ENCODE results near the gene C1QTNF2. TPM values are rescaled to one million over a fixed set of nuclear protein-coding genes. Genes with fewer than 3 reads are reported as not detected.

Gene C1QTNF2
- total and polyA plus RNA-seq, 2 of the 13 experiments (the other 11 are each of a cell fraction or from before 2014, with no cell fraction given), result not detected

DNA sequence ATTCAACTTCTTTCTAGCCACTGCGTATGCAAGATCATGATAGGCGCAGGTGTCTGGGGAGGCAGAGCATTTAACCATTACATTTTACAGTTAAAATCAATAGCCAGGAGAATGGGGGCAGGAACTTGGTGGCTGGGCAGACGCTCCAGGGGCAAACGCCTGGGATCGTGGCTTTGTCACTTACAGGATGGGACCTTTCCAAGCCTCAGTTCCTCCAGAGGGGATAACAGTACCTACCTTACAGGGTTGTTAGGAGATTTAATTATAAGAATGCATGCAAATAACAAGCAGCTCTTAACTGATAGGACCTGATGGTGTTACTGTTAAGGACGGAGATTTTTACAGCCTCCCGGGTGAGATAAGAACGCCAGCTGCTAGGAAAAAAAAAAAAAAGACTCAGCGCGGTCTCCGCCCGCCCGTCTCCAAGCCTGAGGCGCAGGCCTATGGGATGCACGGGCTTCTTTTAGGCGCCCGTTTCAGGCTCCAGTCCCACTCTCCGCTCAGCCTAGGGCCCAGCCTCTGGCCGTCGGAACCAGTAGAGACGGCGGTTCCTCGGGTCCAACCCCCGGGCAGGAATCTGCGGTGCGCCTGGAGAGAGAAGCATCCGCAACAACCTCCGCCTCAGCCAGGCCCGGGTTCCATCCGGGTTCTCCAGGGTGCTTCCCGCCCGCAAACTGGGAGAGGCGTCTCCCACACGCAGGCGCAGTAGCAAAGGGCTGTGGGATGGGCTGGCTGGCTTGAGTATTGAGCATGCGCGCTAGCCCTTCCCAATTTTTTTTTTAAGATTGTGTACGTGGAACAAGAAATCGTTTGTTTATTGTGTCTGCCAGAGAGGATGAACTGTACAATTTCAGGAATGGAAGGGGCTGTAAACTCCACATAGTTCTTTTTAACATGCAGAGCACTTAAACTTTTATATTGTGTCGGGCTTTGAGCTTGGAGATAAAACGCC lies 29.3 kb upstream of the C1QTNF2 start, which contains the start of gene FAM200C (continued):
- TF ChIP-seq, protein P1, sequence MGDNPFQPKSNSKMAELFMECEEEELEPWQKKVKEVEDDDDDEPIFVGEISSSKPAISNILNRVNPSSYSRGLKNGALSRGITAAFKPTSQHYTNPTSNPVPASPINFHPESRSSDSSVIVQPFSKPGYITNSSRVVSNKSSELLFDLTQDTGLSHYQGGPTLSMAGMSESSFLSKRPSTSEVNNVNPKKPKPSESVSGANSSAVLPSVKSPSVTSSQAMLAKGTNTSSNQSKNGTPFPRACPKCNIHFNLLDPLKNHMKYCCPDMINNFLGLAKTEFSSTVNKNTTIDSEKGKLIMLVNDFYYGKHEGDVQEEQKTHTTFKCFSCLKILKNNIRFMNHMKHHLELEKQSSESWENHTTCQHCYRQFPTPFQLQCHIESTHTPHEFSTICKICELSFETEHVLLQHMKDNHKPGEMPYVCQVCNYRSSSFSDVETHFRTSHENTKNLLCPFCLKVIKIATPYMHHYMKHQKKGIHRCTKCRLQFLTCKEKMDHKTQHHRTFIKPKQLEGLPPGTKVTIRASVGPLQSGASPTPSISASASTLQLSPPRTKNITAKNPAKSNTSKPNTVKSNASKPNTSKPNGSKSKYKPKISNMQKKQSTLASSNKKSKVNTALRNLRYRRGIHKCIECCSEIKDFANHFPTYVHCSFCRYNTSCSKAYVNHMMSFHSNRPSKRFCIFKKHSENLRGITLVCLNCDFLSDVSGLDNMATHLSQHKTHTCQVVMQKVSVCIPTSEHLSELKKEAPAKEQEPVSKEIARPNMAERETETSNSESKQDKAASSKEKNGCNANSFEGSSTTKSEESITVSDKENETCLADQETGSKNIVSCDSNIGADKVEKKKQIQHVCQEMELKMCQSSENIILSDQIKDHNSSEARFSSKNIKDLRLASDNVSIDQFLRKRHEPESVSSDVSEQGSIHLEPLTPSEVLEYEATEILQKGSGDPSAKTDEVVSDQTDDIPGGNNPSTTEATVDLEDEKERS (CRISPR knock-in tag; IDR thresholded peaks at IDR 0.05), result peak; percentile 83
- TF ChIP-seq, protein P2, sequence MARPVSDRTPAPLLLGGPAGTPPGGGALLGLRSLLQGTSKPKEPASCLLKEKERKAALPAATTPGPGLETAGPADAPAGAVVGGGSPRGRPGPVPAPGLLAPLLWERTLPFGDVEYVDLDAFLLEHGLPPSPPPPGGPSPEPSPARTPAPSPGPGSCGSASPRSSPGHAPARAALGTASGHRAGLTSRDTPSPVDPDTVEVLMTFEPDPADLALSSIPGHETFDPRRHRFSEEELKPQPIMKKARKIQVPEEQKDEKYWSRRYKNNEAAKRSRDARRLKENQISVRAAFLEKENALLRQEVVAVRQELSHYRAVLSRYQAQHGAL (CRISPR knock-in tag; IDR thresholded peaks at IDR 0.05; ENCODE audit: not compliant biosample characterization), result no peak
- TF ChIP-seq, protein P3, sequence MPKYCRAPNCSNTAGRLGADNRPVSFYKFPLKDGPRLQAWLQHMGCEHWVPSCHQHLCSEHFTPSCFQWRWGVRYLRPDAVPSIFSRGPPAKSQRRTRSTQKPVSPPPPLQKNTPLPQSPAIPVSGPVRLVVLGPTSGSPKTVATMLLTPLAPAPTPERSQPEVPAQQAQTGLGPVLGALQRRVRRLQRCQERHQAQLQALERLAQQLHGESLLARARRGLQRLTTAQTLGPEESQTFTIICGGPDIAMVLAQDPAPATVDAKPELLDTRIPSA (CRISPR knock-in tag; IDR thresholded peaks at IDR 0.05; ENCODE audit: borderline replicate concordance), result no peak
- TF ChIP-seq NFRKB (IDR thresholded peaks at IDR 0.05) (no peak), RBAK (CRISPR knock-in tag; IDR thresholded peaks at IDR 0.05) (no peak), AHR (CRISPR knock-in tag; IDR thresholded peaks at IDR 0.05) (0 out of 2 replicates have a peak, but pooled peaks have one; percentile 31), ZNF710 (CRISPR knock-in tag; IDR thresholded peaks at IDR 0.05; ENCODE audit: borderline replicate concordance) (peak; percentile 32; the same call in 1 of the 2 replicates), MBNL3 (CRISPR knock-in tag; conservative IDR thresholded peaks at IDR 0.05) (no peak), HNRNPK (IDR thresholded peaks at IDR 0.05; ENCODE audit: low read depth, low read length, poor library complexity, severe bottlenecking) (no peak)
- TF ChIP-seq, protein P4, sequence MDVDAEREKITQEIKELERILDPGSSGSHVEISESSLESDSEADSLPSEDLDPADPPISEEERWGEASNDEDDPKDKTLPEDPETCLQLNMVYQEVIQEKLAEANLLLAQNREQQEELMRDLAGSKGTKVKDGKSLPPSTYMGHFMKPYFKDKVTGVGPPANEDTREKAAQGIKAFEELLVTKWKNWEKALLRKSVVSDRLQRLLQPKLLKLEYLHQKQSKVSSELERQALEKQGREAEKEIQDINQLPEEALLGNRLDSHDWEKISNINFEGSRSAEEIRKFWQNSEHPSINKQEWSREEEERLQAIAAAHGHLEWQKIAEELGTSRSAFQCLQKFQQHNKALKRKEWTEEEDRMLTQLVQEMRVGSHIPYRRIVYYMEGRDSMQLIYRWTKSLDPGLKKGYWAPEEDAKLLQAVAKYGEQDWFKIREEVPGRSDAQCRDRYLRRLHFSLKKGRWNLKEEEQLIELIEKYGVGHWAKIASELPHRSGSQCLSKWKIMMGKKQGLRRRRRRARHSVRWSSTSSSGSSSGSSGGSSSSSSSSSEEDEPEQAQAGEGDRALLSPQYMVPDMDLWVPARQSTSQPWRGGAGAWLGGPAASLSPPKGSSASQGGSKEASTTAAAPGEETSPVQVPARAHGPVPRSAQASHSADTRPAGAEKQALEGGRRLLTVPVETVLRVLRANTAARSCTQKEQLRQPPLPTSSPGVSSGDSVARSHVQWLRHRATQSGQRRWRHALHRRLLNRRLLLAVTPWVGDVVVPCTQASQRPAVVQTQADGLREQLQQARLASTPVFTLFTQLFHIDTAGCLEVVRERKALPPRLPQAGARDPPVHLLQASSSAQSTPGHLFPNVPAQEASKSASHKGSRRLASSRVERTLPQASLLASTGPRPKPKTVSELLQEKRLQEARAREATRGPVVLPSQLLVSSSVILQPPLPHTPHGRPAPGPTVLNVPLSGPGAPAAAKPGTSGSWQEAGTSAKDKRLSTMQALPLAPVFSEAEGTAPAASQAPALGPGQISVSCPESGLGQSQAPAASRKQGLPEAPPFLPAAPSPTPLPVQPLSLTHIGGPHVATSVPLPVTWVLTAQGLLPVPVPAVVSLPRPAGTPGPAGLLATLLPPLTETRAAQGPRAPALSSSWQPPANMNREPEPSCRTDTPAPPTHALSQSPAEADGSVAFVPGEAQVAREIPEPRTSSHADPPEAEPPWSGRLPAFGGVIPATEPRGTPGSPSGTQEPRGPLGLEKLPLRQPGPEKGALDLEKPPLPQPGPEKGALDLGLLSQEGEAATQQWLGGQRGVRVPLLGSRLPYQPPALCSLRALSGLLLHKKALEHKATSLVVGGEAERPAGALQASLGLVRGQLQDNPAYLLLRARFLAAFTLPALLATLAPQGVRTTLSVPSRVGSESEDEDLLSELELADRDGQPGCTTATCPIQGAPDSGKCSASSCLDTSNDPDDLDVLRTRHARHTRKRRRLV (CRISPR knock-in tag; IDR thresholded peaks at IDR 0.05), result peak; percentile 76; the same call in 1 of the 2 replicates
- TF ChIP-seq, protein P5, sequence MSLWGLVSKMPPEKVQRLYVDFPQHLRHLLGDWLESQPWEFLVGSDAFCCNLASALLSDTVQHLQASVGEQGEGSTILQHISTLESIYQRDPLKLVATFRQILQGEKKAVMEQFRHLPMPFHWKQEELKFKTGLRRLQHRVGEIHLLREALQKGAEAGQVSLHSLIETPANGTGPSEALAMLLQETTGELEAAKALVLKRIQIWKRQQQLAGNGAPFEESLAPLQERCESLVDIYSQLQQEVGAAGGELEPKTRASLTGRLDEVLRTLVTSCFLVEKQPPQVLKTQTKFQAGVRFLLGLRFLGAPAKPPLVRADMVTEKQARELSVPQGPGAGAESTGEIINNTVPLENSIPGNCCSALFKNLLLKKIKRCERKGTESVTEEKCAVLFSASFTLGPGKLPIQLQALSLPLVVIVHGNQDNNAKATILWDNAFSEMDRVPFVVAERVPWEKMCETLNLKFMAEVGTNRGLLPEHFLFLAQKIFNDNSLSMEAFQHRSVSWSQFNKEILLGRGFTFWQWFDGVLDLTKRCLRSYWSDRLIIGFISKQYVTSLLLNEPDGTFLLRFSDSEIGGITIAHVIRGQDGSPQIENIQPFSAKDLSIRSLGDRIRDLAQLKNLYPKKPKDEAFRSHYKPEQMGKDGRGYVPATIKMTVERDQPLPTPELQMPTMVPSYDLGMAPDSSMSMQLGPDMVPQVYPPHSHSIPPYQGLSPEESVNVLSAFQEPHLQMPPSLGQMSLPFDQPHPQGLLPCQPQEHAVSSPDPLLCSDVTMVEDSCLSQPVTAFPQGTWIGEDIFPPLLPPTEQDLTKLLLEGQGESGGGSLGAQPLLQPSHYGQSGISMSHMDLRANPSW (CRISPR knock-in tag; IDR thresholded peaks at IDR 0.05; ENCODE audit: borderline replicate concordance), result 0 out of 2 replicates have a peak, but pooled peaks have one; percentile 20
